Panc1 (cell line): Measurements from ENCODE around the gene NTM.

Experiments
- POLR2AphosphoS5 ChIP-seq: IDR thresholded peaks from 2 replicates; pipeline ENCODE4 v1.6.1; 2012; ENCODE audit warnings: mild to moderate bottlenecking, low read depth, low read length, moderate library complexity
- REST ChIP-seq, 2 experiments: IDR thresholded peaks; 2 replicates each; pipeline ENCODE4 v1.6.1; 2011 to 2012; ENCODE audit warnings: low read depth in 2 of 2, control low read depth in 1 of 2, low read length in 1 of 2, mild to moderate bottlenecking in 1 of 2, moderate library complexity in 1 of 2; ENCODE audit not compliant: insufficient read depth in 1 of 2
- SIN3A ChIP-seq: IDR thresholded peaks from 2 replicates; pipeline ENCODE4 v1.6.1; 2012; ENCODE audit warnings: low read depth, mild to moderate bottlenecking, low read length, moderate library complexity, borderline replicate concordance; ENCODE audit not compliant: insufficient read depth
- TCF7L2 ChIP-seq: IDR thresholded peaks from 2 replicates; pipeline ENCODE4 v1.6.1; 2011; ENCODE audit warnings: mild to moderate bottlenecking, low read depth, low read length, inconsistent platforms
- TF ChIP-seq, protein P1 (sequence below): fragments of 450-650 bp; IDR thresholded peaks from 2 replicates; pipeline ENCODE4 v1.5.1; 2017; ENCODE audit warnings: mild to moderate bottlenecking

GRCh38 chr11:131582021-131582525, 211.7 kb downstream of the NTM start:
- TF ChIP-seq, protein P1, sequence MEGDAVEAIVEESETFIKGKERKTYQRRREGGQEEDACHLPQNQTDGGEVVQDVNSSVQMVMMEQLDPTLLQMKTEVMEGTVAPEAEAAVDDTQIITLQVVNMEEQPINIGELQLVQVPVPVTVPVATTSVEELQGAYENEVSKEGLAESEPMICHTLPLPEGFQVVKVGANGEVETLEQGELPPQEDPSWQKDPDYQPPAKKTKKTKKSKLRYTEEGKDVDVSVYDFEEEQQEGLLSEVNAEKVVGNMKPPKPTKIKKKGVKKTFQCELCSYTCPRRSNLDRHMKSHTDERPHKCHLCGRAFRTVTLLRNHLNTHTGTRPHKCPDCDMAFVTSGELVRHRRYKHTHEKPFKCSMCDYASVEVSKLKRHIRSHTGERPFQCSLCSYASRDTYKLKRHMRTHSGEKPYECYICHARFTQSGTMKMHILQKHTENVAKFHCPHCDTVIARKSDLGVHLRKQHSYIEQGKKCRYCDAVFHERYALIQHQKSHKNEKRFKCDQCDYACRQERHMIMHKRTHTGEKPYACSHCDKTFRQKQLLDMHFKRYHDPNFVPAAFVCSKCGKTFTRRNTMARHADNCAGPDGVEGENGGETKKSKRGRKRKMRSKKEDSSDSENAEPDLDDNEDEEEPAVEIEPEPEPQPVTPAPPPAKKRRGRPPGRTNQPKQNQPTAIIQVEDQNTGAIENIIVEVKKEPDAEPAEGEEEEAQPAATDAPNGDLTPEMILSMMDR: no peak
- TF ChIP-seq REST (IDR thresholded peaks at IDR 0.05; ENCODE audit: insufficient read depth in 1 of 2, low read depth in 2 of 2, low read length in 1 of 2) (no peak), SIN3A (no peak), POLR2AphosphoS5 (no peak), TCF7L2 (no peak)
